ENCODE measurements around the gene PRSS21.

The PRSS21 gene

DNA sequence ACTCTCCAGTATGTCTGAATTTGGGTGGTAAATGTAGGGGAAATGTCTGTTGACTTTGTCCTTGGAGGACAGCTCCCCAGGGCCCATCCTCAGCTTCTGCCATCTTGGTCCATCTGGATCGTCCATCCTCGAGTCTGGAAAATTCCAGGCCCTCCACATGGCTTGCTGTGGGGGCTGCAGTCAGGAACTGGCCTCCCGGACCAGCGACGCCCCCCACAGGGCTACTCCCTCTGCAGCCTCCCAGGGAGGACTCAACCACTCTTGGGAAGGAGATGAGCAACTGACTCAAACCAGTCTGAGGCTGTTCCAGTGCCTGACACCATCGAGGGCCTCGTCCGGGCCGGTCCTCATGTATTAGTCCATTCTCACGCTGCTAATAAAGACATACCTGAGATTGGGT is 7.6 kb downstream of the PRSS21 start:
- TF ChIP-seq, protein P1, sequence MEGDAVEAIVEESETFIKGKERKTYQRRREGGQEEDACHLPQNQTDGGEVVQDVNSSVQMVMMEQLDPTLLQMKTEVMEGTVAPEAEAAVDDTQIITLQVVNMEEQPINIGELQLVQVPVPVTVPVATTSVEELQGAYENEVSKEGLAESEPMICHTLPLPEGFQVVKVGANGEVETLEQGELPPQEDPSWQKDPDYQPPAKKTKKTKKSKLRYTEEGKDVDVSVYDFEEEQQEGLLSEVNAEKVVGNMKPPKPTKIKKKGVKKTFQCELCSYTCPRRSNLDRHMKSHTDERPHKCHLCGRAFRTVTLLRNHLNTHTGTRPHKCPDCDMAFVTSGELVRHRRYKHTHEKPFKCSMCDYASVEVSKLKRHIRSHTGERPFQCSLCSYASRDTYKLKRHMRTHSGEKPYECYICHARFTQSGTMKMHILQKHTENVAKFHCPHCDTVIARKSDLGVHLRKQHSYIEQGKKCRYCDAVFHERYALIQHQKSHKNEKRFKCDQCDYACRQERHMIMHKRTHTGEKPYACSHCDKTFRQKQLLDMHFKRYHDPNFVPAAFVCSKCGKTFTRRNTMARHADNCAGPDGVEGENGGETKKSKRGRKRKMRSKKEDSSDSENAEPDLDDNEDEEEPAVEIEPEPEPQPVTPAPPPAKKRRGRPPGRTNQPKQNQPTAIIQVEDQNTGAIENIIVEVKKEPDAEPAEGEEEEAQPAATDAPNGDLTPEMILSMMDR (IDR thresholded peaks at IDR 0.05; ENCODE audit: low read depth, low read length) = no peak
- no peak for DNase-seq (ENCODE audit: extremely low read depth, low read depth)

DNA sequence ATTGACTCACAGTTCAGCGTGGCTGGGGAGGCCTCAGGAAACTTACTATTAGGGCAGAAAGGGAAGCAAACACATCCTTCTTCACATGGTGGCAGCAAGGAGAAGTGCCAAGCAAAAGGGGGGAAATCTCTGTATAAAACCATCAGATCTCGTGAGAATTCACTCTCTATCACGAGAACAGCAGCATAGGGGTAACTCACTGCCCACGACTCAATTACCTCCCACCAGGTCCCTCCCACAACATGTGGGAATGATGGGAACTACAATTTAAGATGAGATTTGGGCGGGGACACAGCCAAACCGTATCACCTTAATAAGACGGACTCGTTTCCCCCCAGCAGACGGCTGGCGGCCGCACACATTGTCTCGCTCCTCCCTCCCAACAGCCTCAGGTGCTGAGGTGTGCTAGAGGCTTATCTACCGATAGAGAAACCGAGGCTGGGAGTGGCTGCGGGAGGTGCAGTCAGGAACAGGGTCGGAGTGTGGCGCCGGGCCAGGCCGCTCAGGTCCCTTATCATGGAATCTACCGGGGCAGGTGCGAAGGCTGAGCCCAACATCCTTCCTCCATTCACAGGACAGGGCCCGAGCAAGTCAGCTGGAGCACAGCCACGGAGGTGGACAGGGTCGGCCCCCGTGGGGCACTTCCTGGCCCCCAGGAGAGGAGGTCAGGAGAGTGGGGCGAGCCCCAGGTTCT is 8.2 kb downstream of the PRSS21 start:
- DNase-seq (ENCODE audit: extremely low read depth, low read depth) = no peak
- TF ChIP-seq, protein P1 (IDR thresholded peaks at IDR 0.05; ENCODE audit: low read depth, low read length) = no peak

DNA sequence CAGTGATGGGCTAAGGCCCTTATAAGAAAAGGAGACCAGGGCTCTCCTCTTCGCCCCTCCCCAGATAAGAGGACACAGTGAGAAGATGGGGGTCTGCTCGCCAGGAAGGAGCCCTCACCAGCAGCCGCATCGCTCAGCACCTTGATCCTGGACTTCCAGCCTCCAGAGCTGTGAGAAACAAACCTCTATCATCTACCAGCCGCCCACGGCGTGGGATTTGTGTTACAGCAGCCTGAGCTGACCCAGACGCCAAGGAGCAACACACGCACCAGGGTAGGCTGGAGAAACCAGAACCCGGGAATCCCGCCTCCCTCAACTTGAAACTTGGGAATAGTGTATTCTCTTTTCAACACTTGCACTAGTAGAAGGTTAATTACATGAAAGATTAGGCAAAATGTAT is 8.9 kb downstream of the PRSS21 start:
- no peak for DNase-seq (ENCODE audit: extremely low read depth, low read depth)
- TF ChIP-seq, protein P1 (IDR thresholded peaks at IDR 0.05; ENCODE audit: low read depth, low read length) = no peak

DNA sequence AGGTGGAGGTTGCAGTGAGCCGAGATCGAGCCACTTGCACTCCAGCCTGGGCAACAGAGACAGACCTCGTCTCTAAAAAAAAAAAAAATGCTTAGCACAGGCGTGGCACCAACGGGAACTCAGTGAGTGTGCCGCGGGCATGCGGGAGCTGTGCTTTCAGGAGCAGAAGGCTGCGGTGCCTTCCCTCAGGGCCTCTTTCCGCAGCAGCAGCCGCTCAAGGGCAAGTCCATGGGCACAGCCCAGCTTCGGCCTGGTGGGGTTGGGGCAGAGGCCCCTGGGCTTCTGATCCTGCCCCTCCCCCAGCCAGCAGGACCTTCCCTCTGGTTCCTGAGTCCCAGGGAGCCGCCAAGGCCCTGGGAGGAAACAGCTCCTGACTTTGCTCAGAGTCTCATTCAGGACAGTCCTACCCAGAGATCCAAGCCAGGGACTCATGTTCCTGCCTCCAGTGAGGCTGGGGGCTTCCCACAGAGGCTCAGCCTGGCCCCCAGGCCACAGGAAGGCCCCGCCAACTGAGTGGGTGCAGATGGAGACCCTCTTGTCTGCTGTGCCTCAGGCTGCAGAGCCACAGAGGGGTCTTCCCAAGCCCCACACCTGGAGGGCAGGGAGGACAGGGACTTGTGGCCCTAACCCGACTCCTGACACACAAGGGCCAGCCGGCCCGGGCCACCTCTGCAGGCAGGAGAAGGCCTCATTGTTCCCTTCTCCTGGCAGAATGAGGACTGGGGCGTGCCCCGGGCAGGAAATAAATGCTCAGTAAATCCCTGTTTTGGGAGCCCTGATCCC is 9.7 kb downstream of the PRSS21 start:
- DNase-seq (ENCODE audit: extremely low read depth, low read depth) = no peak
- TF ChIP-seq, protein P1 (IDR thresholded peaks at IDR 0.05; ENCODE audit: low read depth, low read length) = no peak

DNA sequence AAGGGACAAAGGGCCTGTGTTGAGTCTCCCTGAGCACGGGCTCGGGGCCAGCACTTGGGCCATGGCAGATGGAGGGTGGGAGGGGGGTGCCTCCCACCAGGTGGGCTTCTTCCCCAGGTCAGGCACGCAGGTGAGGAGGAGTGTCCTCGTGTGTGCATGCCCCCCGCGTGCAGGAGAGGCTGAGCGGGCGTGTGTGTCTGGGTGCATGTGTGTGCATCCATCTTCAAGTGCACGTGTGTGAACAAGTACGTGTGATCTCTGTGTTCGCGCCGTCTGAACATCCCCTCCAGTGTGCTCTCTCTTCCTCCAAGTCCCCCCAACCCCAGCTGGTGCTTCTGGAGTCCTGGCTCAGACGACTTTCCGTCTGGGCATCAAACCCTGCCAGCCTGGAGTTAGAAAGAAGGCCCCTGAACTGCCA is 10.3 kb downstream of the PRSS21 start:
- no peak for DNase-seq (ENCODE audit: extremely low read depth, low read depth)
- TF ChIP-seq, protein P1 (IDR thresholded peaks at IDR 0.05; ENCODE audit: low read depth, low read length) = no peak

DNA sequence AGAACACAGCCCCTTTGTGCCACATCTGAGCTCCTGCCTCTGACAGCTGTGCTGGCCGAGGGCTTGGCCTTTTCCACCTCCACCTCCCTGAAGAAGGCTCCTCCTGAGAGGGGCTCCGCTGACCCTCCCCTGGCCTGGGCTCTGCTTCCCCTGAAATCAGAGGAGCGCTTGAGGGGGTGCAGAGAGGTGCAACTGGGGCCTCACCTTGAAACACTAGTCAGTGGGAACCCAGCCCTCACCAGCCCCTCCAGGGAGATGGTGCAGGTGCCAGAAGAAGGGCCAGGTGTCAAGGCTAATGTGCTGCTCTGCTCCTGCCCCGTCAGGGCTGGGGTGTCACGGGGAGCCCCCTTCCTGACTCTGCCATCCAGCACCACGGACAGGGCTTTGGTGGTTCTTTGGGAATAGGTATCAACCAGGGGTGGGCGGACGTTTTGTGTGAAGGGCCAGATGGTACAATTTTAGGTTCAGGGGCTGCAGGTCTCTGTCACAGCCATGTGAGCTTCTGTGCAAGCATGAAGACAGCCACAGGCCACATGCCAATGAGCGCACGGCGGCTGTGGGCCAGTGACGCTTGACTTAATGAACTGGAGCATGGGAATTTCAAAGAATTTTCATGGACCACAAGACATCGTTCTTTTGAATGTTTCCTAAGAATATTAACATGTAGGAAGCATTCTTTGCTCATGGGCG is 10.9 kb downstream of the PRSS21 start:
- DNase-seq (ENCODE audit: extremely low read depth, low read depth) = no peak
- TF ChIP-seq, protein P1 (IDR thresholded peaks at IDR 0.05; ENCODE audit: low read depth, low read length) = no peak

DNA sequence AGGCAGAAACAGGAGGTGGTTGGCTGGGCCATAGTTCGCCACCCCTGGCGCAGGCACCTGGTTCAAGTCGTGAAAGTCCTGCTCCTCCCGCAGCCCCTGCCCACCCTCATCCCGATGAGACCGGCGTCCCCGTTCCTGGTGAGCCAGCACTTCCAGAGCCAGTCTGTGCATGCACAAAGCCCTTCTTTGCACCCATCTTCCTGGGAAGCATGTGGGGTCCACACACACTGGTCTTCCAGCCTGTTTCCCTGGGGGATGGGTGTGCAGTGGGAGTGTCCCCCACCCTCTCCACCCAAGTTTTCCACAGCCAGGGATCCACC is 11.4 kb downstream of the PRSS21 start:
- DNase-seq (ENCODE audit: extremely low read depth, low read depth) = no peak
- TF ChIP-seq, protein P1 (IDR thresholded peaks at IDR 0.05; ENCODE audit: low read depth, low read length) = no peak
